GM18498 (cell line): ENCODE results near the gene TYROBP.
"Not testable (repeated sequence)": the region's sequence is repeated elsewhere in the genome, so short reads cannot be mapped to it uniquely, and the experiment has no call there.

Experiments
- ATAC-seq: cut with Tn5 transposase; IDR thresholded peaks from one replicate; pipeline ENCODE4 v1.9.1; 2021; ENCODE audit warnings: mild to moderate bottlenecking, moderate library complexity; ENCODE audit not compliant: unreplicated experiment

The TYROBP gene

DNA sequence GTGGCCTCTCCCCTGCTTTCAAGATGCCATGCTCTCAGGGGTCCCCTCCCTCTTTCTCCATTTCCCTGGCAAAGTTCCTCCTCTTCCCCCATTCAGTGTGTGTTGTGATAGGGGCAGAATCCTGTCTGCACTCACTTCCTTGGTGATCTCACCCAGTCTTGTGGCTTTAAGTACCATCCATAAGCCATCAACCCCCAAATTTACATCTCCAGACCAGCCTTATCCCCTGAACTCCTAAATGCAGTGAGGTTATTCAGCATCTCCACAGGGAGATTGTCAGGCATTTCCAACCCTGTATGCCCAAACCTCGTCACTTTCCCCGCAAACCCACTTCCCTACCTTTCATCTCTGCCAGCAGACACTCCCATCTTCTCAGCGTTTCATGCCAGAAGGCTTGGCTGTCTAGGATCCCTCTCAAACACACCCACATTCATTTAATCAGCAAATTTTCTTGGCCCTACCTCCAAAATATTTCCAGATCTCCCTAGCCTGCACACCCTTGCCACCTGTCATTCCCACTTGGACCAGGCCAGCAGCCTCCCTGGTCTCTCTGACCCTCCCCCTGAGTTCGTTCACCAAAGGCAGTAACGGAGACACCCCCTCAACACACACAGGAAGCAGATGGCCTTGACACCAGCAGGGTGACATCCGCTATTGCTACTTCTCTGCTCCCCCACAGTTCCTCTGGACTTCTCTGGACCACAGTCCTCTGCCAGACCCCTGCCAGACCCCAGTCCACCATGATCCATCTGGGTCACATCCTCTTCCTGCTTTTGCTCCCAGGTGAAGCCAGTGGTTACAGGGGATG is 6.0 kb downstream of the TYROBP start, which contains the start of gene HCST:
TSS of gene HCST (plus strand) at position 676 of the 808 bp plus-strand sequence. CDS start at position 741, 65 bp downstream.
- no peak for ATAC-seq

- ATAC-seq: no peak
Observed at GRCh38 chr19:35901055-35901644, 6.9 kb downstream of the TYROBP start.

DNA sequence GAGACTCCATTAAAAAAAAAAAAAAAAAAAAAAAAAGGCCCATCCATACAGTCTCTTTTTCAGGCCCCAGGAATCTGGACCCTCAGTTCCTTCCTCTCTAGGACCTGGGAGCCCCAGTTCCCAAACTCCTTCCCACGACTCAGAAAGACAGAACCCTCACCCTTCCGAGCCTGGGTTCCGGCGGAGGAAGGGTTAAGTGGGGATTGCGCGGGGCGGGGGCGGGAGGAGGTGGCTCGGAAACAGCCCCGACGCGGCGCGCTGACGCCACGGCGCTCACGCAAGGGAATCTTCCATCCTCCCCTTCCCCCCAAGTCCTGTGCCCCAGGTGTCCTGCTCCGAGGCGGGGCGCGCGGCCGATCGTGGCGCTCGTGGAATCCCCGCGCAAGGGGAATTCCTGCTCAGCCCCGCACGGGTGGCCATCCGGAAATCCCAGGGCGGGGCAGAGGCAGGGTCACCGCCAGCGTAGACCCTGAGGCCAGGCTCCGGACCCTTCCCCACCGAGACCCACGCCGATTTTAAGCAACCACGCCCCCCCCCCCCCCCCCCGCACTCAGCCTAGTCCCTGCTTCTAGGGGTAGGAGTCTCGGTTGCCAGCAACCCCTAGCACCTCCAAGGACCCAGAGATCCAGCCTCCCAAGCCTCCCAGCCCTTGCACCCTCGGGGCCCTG is 8.4 kb downstream of the TYROBP start:
- ATAC-seq: peak; percentile 39

DNA sequence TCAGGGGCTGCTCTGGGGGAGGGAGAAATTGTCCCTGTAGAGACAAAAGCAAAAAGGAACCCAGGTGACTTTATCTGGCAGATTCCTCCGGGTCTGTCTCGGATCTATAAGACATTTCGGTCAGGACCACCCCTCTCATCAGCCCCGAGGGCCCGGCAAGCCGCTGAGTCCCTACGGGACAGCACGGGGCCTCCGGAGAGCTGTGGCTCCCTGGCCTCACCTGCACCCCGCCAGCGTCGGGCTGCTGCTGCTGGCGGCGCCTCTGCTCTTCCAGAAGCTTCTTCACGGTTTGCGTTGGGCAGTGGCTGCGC is 9.6 kb downstream of the TYROBP start:
- no peak for ATAC-seq

DNA sequence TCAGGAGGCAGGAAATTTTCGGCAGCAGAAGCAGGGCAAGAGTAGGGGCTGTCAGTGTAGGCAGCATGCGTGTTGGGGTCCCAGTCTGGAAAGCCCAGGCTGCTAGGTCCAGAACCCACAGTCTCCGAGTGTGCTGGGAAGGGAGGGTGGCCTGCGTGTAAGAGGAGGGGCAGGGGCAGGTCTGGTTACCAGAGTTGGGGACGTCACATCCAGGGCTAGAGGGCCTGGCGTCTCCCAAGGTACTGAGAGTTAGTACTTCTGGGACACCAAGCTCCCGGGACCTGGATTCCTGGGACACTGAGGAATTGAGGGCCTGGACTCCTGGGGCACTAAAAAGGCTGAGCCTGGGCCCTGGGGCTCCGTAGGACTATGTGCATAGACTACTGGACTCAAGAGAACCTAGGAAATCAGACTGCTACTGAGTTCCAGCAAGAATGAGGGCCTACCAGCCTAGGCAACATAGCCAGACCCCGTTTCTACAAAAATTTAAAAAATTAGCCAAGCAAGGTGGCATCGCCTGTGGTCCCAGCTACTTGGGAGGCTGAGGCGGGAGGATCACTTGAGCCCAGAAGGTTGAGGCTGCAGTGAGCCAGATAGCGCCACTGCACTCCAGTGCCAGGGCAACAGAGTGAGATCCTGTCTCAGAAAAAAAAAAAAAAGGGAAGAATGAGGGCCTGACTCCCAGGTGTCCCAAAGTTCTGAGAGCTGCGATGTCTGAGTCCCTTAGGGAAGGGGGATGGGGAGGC is 10.2 kb downstream of the TYROBP start:
- no peak for ATAC-seq

DNA sequence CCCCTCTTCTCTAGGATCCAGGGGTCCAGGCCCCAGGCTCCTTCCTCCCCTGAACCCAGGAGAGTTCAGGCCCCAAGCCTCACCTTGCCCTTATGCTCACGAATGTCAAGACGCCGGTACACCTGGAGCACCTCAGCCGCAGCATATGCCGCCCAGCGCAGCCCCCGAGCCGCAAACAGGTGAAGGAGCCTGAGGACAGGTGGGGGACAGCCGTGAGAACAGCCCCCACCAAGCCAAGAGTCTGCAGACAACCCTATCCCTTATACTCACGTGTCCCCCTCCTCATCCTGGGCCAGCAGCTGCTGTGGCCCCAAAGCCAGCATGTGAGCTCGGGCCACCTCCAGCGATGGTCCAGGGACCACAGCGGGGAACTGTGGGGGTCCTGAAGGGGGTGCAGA is 11.5 kb downstream of the TYROBP start:
- no peak for ATAC-seq

GRCh38 chr19:35895911-35896642 is 12.0 kb downstream of the TYROBP start:
- no peak for ATAC-seq

- ATAC-seq: no peak
Observed at GRCh38 chr19:35894342-35894741, 13.8 kb downstream of the TYROBP start.

GRCh38 chr19:35891819-35892218 is 16.3 kb downstream of the TYROBP start:
- ATAC-seq: not testable (repeated sequence)

- no peak for ATAC-seq
Observed at GRCh38 chr19:35890113-35890650, 17.9 kb downstream of the TYROBP start.

DNA sequence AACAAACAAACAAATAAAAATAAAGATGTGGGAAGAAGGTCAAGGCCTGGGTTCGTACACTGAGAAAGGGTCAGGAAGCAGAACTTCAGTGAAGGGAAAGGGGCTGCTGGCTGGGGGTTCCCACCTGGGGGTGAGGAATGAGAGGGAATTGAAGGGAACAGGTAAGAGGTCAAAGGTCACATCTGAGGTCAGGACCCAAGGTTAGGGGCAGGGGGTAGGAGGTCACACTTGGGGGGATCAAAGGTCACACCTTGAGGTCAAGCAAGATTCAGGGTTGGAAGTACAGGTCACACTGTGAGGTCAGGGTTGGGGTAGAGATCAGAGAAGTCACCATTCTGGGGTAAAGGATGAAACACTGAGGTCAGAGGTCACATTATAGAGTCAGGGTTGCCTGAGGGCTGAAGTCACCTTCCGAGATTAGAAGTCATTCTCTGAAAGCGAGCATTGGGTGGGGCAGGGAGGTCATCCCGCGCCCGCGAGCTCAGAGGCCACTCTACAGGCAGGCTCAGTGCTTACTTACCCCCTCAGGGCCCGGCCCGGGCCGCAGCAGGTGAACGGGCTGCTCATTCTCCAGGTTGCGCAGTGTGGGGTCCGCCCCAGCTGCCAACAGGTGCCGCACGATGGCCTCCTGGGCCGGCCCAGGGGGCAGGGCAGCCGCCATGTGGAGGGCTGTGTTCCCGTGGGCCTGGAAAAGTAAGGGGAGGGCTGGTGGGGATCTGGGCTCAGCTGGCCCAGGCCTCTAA is 18.6 kb downstream of the TYROBP start:
- ATAC-seq: no peak

GRCh38 chr19:35888398-35888797 is 19.7 kb downstream of the TYROBP start:
- no peak for ATAC-seq

DNA sequence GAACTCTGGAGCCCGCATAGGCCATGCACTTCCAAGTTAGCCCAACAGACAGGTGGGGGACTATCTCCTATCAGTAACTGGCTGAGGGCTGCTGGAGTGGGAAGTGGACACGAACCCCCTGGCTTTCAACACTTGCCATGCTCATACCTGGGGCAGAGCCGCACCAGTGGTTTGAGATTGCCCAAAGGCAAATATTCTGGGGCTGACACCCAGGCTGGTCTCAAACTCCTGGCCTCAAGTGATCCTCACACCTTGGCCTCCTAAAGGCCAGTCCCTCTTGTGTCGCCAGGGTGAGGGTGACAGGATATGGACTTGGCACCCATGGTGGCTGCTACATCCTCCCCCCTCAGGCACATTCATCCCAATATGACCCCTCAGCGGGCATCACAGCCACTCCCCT is 20.9 kb downstream of the TYROBP start:
- no peak for ATAC-seq

GRCh38 chr19:35885904-35886303 is 22.2 kb downstream of the TYROBP start:
- ATAC-seq: no peak

DNA sequence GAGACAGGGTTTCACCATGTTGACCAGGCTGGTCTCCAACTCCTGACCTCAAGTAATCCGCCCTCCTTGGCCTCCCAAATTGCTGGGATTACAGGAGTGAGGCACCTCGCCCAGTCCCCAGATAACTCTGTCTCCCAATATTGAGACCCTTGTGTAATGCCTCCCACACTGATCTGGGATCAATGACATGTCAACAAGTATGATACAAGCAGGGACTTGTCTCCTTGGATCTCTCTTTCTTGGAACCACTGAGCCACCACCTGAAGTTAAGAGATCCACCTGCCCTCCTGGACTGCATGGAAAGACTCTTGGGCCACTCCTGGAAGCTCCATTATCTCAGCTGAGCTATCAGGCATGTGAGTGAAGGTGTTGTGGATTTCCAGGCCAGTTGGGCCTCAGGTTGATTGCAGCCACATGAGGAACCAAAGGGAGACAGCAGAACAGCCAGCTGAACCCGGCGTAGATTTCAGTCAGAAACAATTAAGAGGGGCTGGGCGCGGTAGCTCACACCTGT is 22.8 kb downstream of the TYROBP start:
- ATAC-seq: no peak

GRCh38 chr19:35883882-35884281 is 24.2 kb downstream of the TYROBP start:
- ATAC-seq: no peak

- ATAC-seq: no peak
Observed at GRCh38 chr19:35882114-35882832, 25.8 kb downstream of the TYROBP start.

- ATAC-seq: no peak
Observed at GRCh38 chr19:35879770-35880317, 28.3 kb downstream of the TYROBP start.

- ATAC-seq: no peak
Observed at GRCh38 chr19:35879068-35879467, 29.0 kb downstream of the TYROBP start.
